Ishikawa (cell line): ENCODE results near the gene SCGB1A1.

Experiments used
- CEBPB ChIP-seq: IDR thresholded peaks from 2 replicates; pipeline ENCODE4 v1.6.1; 2012
- CREB1 ChIP-seq: IDR thresholded peaks from 2 replicates; pipeline ENCODE4 v1.6.1; 2012; ENCODE audit warnings: low read depth
- EGR1 ChIP-seq: IDR thresholded peaks from 2 replicates; pipeline ENCODE4 v1.6.1; 2012
- EP300 ChIP-seq: IDR thresholded peaks from 2 replicates; pipeline ENCODE4 v1.6.1; 2012; ENCODE audit warnings: borderline replicate concordance
- FOXM1 ChIP-seq: IDR thresholded peaks from 2 replicates; pipeline ENCODE4 v1.6.1; 2012; ENCODE audit warnings: low read depth, borderline replicate concordance
- NFIC ChIP-seq: IDR thresholded peaks from 2 replicates; pipeline ENCODE4 v1.6.1; 2012
- RAD21 ChIP-seq: IDR thresholded peaks from 2 replicates; pipeline ENCODE4 v1.6.1; 2012; ENCODE audit warnings: low read depth
- REST ChIP-seq: IDR thresholded peaks from 2 replicates; pipeline ENCODE4 v1.6.1; 2012; ENCODE audit warnings: low read depth, mild to moderate bottlenecking
- TAF1 ChIP-seq: IDR thresholded peaks from 2 replicates; pipeline ENCODE4 v1.6.1; 2012; ENCODE audit warnings: low read depth, mild to moderate bottlenecking
- TCF12 ChIP-seq: IDR thresholded peaks from 2 replicates; pipeline ENCODE4 v1.6.1; 2012; ENCODE audit warnings: low read depth
- TEAD4 ChIP-seq: IDR thresholded peaks from 2 replicates; pipeline ENCODE4 v1.6.1; 2012
- USF1 ChIP-seq: IDR thresholded peaks from 2 replicates; pipeline ENCODE4 v1.6.1; 2012
- YY1 ChIP-seq: IDR thresholded peaks from 2 replicates; pipeline ENCODE4 v1.6.1; 2012; ENCODE audit warnings: low read depth
- ZBTB7A ChIP-seq: IDR thresholded peaks from 2 replicates; pipeline ENCODE4 v1.6.1; 2012; ENCODE audit warnings: low read depth

- TF ChIP-seq TEAD4 (no peak), CREB1 (no peak), REST (no peak), RAD21 (no peak), USF1 (no peak), YY1 (no peak), TAF1 (no peak), ZBTB7A (no peak), FOXM1 (no peak), EP300 (no peak), TCF12 (no peak), CEBPB (no peak), EGR1 (no peak), NFIC (no peak)
These were observed 19.8 kb downstream of the SCGB1A1 start for GRCh38 chr11:62438641-62439040.
